ENCODE results near the gene OTULIN.
A peak's percentile ranks its signal among the peaks of the same experiment; 100 is the strongest.

The OTULIN gene

GRCh38 chr5:14741131-14741530, 76.6 kb downstream of the OTULIN start:
- DNase-seq (ENCODE audit: low spot score) = no peak
- H3K4me3 Mint-ChIP-seq = peak overlapping the region; percentile 36
- H3K36me3 Mint-ChIP-seq (ENCODE audit: low read depth) = peaks cover 30% of the 10 kb centered on the region
- H3K9me3 Mint-ChIP-seq = no peaks in the 10 kb centered on the region
- no peak overlapping the region for H3K27ac Mint-ChIP-seq
- H3K27me3 Mint-ChIP-seq (ENCODE audit: low read depth) = no peaks in the 10 kb centered on the region
- H3K4me1 Mint-ChIP-seq (ENCODE audit: low read depth) = peaks cover 21% of the 10 kb centered on the region

DNA sequence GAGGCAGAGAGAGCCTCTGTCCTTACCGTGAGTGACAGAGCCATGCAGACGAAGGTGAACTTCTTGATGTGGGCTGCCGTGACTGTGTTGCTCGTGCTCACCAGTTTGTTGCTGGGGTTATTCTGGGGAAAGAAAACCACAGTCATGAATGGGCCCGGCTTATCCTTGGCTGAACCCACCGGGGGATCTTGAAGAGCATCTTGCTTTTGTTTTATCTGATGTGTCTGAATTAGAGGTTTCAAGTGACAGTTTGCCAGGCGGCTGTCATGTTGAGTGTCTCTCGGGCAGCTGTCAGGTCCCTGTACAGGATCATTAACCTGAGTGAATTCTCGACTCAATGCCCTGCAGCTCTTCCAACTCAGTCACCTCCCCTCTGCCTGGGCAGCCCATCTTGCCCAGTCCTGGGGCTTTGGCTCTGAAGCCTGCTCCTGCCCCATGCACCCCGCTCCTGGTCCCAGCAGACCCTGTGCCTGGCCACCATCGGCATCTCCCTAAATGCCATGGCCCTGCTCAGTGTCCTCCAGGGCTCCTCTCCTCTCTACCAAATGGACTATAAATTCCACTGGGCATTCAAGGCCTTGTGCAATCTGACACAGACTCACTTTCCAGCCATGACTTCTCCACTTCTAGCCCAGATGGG, 77.4 kb downstream of the OTULIN start:
- Mint-ChIP-seq H3K27me3 (ENCODE audit: low read depth) (no peaks in the 10 kb centered on the region), H3K27ac (peak overlapping the region; percentile 43), H3K4me1 (ENCODE audit: low read depth) (peaks cover 21% of the 10 kb centered on the region), H3K36me3 (ENCODE audit: low read depth) (peaks cover 31% of the 10 kb centered on the region), H3K4me3 (no peak overlapping the region), H3K9me3 (no peaks in the 10 kb centered on the region)
- DNase-seq (ENCODE audit: low spot score) = no peak

GRCh38 chr5:14742498-14742897, 78.0 kb downstream of the OTULIN start:
- H3K4me1 Mint-ChIP-seq (ENCODE audit: low read depth) = peaks cover 21% of the 10 kb centered on the region
- H3K36me3 Mint-ChIP-seq (ENCODE audit: low read depth) = peaks cover 33% of the 10 kb centered on the region
- H3K9me3 Mint-ChIP-seq = no peaks in the 10 kb centered on the region
- DNase-seq (ENCODE audit: low spot score) = no peak
- no peak overlapping the region for H3K4me3 Mint-ChIP-seq
- peak overlapping the region; percentile 42 for H3K27ac Mint-ChIP-seq
- H3K27me3 Mint-ChIP-seq (ENCODE audit: low read depth) = no peaks in the 10 kb centered on the region

DNA sequence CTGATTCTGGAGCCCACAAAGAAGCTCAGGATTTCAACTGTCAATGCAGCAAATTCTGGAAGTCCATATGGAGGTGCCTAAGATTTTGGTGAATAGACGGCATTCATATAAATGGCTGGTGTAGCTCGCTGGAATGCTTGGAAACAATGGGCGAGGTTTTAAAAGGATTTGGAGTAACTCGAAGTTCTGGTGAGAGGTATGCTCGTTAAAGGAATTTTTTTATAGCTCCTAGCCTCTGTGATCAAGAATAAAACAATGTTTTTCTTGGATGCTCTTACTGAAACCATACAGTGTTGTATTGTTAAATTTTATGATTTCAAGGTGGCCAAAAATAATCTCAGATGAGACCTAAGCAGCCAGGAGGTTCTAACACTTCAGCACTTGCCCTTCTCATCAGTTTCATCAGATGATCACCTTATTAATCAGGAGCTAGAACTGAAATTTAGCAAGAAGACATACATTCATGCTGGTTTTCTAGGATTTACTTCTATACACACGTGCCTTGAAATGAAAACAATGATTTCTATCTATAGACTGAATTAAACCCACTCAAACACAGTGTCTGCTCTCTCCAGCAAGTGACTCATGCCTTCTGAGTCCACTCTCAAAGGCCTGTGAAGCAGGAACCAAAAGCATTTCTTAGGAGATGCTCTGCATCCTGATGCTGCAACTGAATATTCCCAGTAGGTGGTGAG, 79.2 kb downstream of the OTULIN start:
- Mint-ChIP-seq H3K4me3 (no peak overlapping the region), H3K27me3 (ENCODE audit: low read depth) (no peaks in the 10 kb centered on the region), H3K27ac (no peak overlapping the region), H3K9me3 (no peaks in the 10 kb centered on the region), H3K4me1 (ENCODE audit: low read depth) (peaks cover 21% of the 10 kb centered on the region), H3K36me3 (ENCODE audit: low read depth) (peaks cover 29% of the 10 kb centered on the region)
- DNase-seq (ENCODE audit: low spot score) = no peak

DNA sequence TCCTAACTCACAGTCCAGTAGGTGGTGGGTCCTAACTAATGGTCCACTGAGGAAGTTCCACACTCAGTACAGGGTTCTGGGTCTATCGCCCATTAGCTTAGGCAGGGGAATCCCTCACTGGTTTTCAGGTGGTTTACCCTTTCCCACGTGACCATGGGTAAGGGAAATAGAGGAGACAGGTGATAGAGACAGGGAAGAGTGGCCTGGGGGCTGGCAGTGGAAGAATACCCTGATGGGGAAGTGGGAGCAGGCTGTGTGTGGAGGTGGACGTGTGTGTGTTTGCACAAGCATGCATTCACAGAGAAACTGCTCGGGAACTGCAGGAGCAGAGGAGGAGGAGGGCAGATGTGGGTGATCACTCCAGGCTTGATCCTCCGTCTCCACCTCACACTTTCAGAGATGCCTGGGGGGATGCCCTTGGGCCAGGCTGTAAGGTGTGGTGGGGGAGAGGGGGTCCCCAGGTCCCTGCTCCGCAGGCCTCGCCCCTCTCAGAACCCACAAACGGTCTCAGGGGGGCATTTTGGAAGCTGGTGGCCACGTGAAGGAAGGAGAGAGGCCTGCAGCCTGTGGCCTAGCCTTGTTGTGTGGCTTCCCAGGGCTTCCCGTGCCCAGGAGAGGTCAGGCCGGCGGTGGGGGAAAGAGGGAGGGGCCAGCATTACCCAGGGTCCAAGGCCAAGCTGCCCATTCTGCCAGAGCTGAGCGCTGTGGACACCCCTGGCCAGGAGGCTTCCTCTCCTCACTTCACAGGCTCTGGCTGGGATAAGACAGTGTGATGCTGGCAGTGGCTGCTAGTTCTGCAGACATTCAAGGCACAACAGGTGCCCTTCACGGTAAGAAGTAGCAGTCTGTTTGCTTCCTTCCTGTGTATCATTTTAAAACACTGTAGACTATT, 80.0 kb downstream of the OTULIN start:
- Mint-ChIP-seq H3K9me3 (no peaks in the 10 kb centered on the region), H3K36me3 (ENCODE audit: low read depth) (peaks cover 29% of the 10 kb centered on the region), H3K27ac (no peak overlapping the region), H3K4me3 (no peak overlapping the region), H3K27me3 (ENCODE audit: low read depth) (no peaks in the 10 kb centered on the region), H3K4me1 (ENCODE audit: low read depth) (peaks cover 21% of the 10 kb centered on the region)
- DNase-seq (ENCODE audit: low spot score) = no peak

- H3K36me3 Mint-ChIP-seq (ENCODE audit: low read depth) = peaks cover 34% of the 10 kb centered on the region
- peaks cover 21% of the 10 kb centered on the region for H3K4me1 Mint-ChIP-seq (ENCODE audit: low read depth)
Measured at GRCh38 chr5:14745188-14745563, 80.7 kb downstream of the OTULIN start.

DNA sequence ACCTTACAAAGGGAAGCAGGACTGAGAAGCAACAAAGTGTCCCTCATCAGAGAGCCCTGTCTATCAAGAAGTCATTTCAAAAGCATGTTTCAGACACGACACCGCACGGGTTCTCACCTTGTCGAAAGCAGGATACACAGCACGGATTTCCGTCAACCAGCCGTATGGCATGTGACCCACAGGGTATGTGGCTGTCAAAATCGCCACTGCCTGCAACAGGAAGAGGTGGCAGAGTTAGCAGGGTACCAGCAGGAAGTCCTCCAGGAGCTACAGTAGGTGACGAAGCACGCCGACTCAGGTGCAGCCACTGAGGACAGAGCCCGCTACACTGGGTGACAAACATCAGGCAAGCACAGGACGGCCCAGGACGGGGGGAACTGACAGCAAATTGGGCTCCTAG, 81.2 kb downstream of the OTULIN start:
- H3K4me1 Mint-ChIP-seq (ENCODE audit: low read depth) = peaks cover 21% of the 10 kb centered on the region
- H3K36me3 Mint-ChIP-seq (ENCODE audit: low read depth) = peaks cover 37% of the 10 kb centered on the region
- no peak overlapping the region for H3K4me3 Mint-ChIP-seq
- no peak for DNase-seq (ENCODE audit: low spot score)
- H3K27ac Mint-ChIP-seq = no peak overlapping the region
- no peaks in the 10 kb centered on the region for H3K27me3 Mint-ChIP-seq (ENCODE audit: low read depth)
- no peaks in the 10 kb centered on the region for H3K9me3 Mint-ChIP-seq

More at GRCh38 chr5:14745188-14745563, 80.7 kb downstream of the OTULIN start:
- Mint-ChIP-seq H3K4me3 (no peak overlapping the region), H3K27me3 (ENCODE audit: low read depth) (no peaks in the 10 kb centered on the region), H3K9me3 (no peaks in the 10 kb centered on the region), H3K27ac (no peak overlapping the region)
- no peak for DNase-seq (ENCODE audit: low spot score)

DNA sequence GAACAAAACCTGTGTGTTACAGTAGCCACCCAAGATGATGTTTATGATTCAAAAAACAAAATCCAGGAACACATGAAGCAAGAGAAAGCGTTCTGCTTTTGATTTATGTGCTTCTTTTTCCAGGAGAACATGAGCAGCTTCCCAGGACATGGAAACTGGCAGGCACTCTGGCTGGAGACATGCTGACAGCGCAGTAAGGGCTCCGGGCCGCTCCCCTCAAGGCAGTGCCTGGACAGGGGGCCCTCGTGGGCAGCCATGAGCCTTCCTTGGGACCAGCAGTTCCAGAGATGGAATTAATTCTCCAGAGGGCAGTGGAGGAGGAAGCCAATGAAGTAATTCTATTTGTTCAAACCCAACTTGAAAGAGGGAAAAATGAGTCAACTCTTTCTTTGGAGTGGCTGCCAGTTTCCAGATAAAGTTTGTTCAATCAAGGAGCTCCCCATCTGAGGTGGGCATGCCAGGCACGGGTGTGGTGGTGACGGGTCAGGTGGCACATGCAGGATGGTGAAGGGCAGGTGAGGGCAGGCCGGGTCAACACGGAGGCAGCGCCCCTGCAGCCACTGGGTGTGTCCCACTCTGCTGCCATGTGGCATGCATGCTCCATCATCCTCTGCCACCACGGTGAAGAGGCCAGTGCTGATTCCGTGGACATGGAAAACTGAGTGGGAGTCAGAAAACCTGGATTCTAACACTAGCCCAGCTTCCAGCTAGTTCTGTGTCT, 83.8 kb downstream of the OTULIN start:
- H3K4me1 Mint-ChIP-seq (ENCODE audit: low read depth) = peaks cover 10% of the 10 kb centered on the region
- no peak overlapping the region for H3K4me3 Mint-ChIP-seq
- DNase-seq (ENCODE audit: low spot score) = no peak
- H3K27me3 Mint-ChIP-seq (ENCODE audit: low read depth) = no peaks in the 10 kb centered on the region
- H3K36me3 Mint-ChIP-seq (ENCODE audit: low read depth) = peaks cover 31% of the 10 kb centered on the region
- H3K9me3 Mint-ChIP-seq = no peaks in the 10 kb centered on the region
- H3K27ac Mint-ChIP-seq = no peak overlapping the region
